Upper lobe of left lung (tissue), 4 donors: ENCODE results near the gene PSMD1.

Source experiments
- POLR2AphosphoS5 ChIP-seq, 2 donors: sonication (generic); formaldehyde crosslinking; IDR thresholded peaks; one replicate each; pipeline ENCODE4 v1.5.1; 2017; ENCODE audit warnings: antibody characterized with exemption in 2 of 2
- TF ChIP-seq, protein P1 (sequence below), 6 experiments: fragments of 450-650 bp in 4 of 6; fragments of 200-600 bp in 2 of 6; sonication (generic) in 2 of 6; IDR thresholded peaks; one replicate each; pipeline ENCODE4 v1.5.1; 2016 to 2019; ENCODE audit warnings: antibody characterized with exemption in 6 of 6

GRCh38 chr2:231176066-231176465, 119.4 kb downstream of the PSMD1 start:
- TF ChIP-seq, protein P1, sequence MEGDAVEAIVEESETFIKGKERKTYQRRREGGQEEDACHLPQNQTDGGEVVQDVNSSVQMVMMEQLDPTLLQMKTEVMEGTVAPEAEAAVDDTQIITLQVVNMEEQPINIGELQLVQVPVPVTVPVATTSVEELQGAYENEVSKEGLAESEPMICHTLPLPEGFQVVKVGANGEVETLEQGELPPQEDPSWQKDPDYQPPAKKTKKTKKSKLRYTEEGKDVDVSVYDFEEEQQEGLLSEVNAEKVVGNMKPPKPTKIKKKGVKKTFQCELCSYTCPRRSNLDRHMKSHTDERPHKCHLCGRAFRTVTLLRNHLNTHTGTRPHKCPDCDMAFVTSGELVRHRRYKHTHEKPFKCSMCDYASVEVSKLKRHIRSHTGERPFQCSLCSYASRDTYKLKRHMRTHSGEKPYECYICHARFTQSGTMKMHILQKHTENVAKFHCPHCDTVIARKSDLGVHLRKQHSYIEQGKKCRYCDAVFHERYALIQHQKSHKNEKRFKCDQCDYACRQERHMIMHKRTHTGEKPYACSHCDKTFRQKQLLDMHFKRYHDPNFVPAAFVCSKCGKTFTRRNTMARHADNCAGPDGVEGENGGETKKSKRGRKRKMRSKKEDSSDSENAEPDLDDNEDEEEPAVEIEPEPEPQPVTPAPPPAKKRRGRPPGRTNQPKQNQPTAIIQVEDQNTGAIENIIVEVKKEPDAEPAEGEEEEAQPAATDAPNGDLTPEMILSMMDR (IDR thresholded peaks at IDR 0.05): no peak
- no peak for TF ChIP-seq POLR2AphosphoS5 (IDR thresholded peaks at IDR 0.05)
